LNCaP clone FGC (cell line): ENCODE results near the gene IGF1.

Source experiments
- DNase-seq: peaks from one replicate; pipeline ENCODE4 v3.0.0-alpha.2; 2011; ENCODE audit warnings: low read depth
- H3K4me3 ChIP-seq: 2 replicates; pipeline ENCODE4 v1.5.1; 2011; ENCODE audit warnings: mild to moderate bottlenecking, low read depth, low read length, control low read depth
- CTCF ChIP-seq: IDR thresholded peaks from 2 replicates; pipeline ENCODE4 v1.5.1; 2012; ENCODE audit warnings: mild to moderate bottlenecking; ENCODE audit not compliant: control insufficient read depth, insufficient read depth; ENCODE audit errors: extremely low read depth

The IGF1 gene

GRCh38 chr12:102509123-102509626 is 28.8 kb upstream of the IGF1 start:
- no peak for DNase-seq
- no peak for TF ChIP-seq CTCF
- no peak overlapping the region for H3K4me3 ChIP-seq

- no peak for TF ChIP-seq CTCF
These were observed 27.7 kb upstream of the IGF1 start for GRCh38 chr12:102508052-102508451.

GRCh38 chr12:102507301-102507700 is 26.9 kb upstream of the IGF1 start:
- no peak for DNase-seq
- TF ChIP-seq CTCF = no peak
- no peak overlapping the region for H3K4me3 ChIP-seq

More at GRCh38 chr12:102508052-102508451, 27.7 kb upstream of the IGF1 start:
- DNase-seq = no peak
- H3K4me3 ChIP-seq = no peak overlapping the region

DNA sequence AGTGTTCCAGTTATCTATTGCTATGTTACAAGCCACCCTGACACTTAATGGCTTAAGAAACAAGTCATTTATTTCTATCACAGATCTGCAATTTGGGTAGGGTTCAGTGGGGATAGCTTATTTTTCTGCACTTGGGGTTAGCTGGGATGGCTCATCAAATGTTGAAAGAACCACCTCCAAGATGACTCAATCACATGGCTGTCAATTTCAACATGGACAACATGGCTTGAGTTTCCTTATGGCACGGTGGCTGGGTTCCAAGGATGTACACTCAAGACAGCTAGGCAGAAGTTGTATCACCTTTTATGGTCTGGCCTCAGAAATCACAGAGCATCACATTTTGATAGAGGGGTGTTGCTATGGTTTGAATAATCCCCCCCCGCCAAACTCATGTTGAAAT is 24.5 kb upstream of the IGF1 start:
- TF ChIP-seq CTCF = no peak
- DNase-seq = no peak
- H3K4me3 ChIP-seq = no peak overlapping the region

DNA sequence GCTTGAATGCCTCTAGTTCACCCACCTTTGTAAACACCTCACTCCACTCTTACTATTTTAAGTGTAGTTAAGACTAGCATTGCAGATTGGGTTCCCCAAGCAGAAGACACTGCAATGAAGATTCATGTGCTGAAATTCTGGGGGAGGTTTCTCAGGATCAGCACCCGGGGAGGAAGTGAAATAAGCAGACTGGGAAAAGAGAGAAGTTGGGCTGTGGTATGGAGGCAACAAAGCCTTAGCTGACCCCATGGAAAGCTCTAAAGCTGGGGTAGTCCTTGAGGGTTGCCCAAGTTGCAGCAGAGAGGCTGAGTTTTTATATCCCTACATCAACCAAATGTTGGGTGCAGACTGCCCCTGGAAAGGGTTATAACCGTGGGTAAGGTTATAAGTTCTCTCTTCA is 23.9 kb upstream of the IGF1 start:
- no peak for DNase-seq
- H3K4me3 ChIP-seq = no peak overlapping the region
- no peak for TF ChIP-seq CTCF

- peak; percentile 94 for DNase-seq
- no peak for TF ChIP-seq CTCF
These were observed 23.5 kb upstream of the IGF1 start for GRCh38 chr12:102503831-102504230.

GRCh38 chr12:102503056-102503681 is 22.8 kb upstream of the IGF1 start:
- H3K4me3 ChIP-seq = no peak overlapping the region
- no peak for TF ChIP-seq CTCF
- DNase-seq = peak; percentile 74

More at GRCh38 chr12:102503831-102504230, 23.5 kb upstream of the IGF1 start:
- H3K4me3 ChIP-seq = no peak overlapping the region
